ENCODE measurements around the gene HOXC12.

Gene HOXC12

DNA sequence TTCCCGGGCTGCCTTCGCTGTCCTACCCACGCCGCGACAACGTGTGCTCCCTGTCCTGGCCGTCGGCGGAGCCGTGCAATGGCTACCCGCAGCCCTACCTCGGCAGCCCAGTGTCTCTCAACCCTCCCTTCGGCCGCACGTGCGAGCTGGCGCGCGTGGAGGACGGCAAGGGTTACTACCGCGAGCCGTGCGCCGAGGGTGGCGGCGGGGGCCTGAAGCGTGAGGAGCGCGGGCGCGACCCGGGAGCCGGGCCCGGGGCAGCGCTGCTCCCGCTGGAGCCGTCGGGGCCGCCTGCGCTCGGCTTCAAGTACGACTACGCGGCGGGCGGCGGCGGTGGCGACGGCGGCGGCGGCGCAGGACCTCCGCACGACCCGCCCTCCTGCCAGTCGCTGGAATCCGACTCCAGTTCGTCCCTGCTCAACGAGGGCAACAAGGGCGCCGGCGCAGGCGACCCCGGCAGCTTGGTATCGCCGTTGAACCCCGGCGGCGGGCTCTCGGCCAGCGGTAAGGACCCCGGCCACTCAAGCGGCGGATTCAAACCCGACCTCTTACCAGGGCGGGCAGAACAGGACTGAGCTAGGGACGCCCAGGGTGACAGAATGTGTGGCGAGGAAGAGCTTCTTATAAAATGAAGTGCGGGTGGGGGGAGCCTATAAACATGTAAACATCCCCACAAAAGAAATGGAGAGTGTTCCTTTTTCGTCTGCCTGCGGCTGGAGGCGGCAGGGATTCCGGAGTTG, 503 bp downstream of the HOXC12 start (continued):
- TF ChIP-seq ZNF214 (tag by site-specific recombination; IDR thresholded peaks at IDR 0.05; ENCODE audit: borderline replicate concordance) (no peak), MZF1 (tag by site-specific recombination; IDR thresholded peaks at IDR 0.05; ENCODE audit: borderline replicate concordance) (no peak), TRIM28 (IDR thresholded peaks at IDR 0.05; ENCODE audit: borderline replicate concordance, low read length) (no peak), ZNF280C (tag by site-specific recombination; IDR thresholded peaks at IDR 0.05) (no peak), ZNF223 (tag by site-specific recombination; IDR thresholded peaks at IDR 0.05) (no peak), ATF2 (tag by site-specific recombination; IDR thresholded peaks at IDR 0.05; ENCODE audit: low read depth) (no peak), KLF9 (tag by site-specific recombination; IDR thresholded peaks at IDR 0.05; ENCODE audit: low read depth) (no peak), ZNF670 (tag by site-specific recombination; IDR thresholded peaks at IDR 0.05; ENCODE audit: low read depth) (no peak), ZNF302 (tag by site-specific recombination; IDR thresholded peaks at IDR 0.05; ENCODE audit: low read depth) (no peak), ZNF112 (tag by site-specific recombination; IDR thresholded peaks at IDR 0.05) (no peak), ZNF146 (tag by site-specific recombination; IDR thresholded peaks at IDR 0.05) (no peak)

- no peak overlapping the region for H3K4me3 ChIP-seq (ENCODE audit: low read depth, low read length)
- H3K27ac ChIP-seq (ENCODE audit: extremely low read depth, low read depth, low read length): no peak overlapping the region
- CTCF ChIA-PET: interaction anchor here (0.8 kb wide), 1 partner anchor 246 kb away, joined by 3 read pairs; no protein-coding TSS in a partner anchor
- H3K36me3 ChIP-seq (ENCODE audit: control insufficient read depth in 2 of 2, insufficient read depth in 1 of 2, low read length in 2 of 2): no peaks in the 10 kb centered on the region
- POLR2A ChIA-PET: no interaction called here
- no peaks in the 10 kb centered on the region for H3K9me3 ChIP-seq (ENCODE audit: control insufficient read depth, insufficient read depth, low read depth, low read length)
- TF ChIP-seq ZNF16 (tag by site-specific recombination; IDR thresholded peaks at IDR 0.05; ENCODE audit: low read depth) (no peak), PRDM1 (tag by site-specific recombination; IDR thresholded peaks at IDR 0.05) (peak; percentile 77), ZBTB26 (tag by site-specific recombination; optimal IDR thresholded peaks at IDR 0.05) (no peak), ZNF473 (tag by site-specific recombination; IDR thresholded peaks at IDR 0.05) (no peak), ZNF777 (tag by site-specific recombination; IDR thresholded peaks at IDR 0.05; ENCODE audit: borderline replicate concordance) (no peak)
- TF ChIP-seq, protein P1, sequence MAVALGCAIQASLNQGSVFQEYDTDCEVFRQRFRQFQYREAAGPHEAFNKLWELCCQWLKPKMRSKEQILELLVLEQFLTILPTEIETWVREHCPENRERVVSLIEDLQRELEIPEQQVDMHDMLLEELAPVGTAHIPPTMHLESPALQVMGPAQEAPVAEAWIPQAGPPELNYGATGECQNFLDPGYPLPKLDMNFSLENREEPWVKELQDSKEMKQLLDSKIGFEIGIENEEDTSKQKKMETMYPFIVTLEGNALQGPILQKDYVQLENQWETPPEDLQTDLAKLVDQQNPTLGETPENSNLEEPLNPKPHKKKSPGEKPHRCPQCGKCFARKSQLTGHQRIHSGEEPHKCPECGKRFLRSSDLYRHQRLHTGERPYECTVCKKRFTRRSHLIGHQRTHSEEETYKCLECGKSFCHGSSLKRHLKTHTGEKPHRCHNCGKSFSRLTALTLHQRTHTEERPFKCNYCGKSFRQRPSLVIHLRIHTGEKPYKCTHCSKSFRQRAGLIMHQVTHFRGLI (tag by site-specific recombination; IDR thresholded peaks at IDR 0.05): no peak
- TF ChIP-seq, protein P2, sequence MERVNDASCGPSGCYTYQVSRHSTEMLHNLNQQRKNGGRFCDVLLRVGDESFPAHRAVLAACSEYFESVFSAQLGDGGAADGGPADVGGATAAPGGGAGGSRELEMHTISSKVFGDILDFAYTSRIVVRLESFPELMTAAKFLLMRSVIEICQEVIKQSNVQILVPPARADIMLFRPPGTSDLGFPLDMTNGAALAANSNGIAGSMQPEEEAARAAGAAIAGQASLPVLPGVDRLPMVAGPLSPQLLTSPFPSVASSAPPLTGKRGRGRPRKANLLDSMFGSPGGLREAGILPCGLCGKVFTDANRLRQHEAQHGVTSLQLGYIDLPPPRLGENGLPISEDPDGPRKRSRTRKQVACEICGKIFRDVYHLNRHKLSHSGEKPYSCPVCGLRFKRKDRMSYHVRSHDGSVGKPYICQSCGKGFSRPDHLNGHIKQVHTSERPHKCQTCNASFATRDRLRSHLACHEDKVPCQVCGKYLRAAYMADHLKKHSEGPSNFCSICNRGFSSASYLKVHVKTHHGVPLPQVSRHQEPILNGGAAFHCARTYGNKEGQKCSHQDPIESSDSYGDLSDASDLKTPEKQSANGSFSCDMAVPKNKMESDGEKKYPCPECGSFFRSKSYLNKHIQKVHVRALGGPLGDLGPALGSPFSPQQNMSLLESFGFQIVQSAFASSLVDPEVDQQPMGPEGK (tag by site-specific recombination; IDR thresholded peaks at IDR 0.05): no peak
- TF ChIP-seq, protein P3, sequence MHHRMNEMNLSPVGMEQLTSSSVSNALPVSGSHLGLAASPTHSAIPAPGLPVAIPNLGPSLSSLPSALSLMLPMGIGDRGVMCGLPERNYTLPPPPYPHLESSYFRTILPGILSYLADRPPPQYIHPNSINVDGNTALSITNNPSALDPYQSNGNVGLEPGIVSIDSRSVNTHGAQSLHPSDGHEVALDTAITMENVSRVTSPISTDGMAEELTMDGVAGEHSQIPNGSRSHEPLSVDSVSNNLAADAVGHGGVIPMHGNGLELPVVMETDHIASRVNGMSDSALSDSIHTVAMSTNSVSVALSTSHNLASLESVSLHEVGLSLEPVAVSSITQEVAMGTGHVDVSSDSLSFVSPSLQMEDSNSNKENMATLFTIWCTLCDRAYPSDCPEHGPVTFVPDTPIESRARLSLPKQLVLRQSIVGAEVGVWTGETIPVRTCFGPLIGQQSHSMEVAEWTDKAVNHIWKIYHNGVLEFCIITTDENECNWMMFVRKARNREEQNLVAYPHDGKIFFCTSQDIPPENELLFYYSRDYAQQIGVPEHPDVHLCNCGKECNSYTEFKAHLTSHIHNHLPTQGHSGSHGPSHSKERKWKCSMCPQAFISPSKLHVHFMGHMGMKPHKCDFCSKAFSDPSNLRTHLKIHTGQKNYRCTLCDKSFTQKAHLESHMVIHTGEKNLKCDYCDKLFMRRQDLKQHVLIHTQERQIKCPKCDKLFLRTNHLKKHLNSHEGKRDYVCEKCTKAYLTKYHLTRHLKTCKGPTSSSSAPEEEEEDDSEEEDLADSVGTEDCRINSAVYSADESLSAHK (tag by site-specific recombination; IDR thresholded peaks at IDR 0.05): no peak
- H3K4me1 ChIP-seq (ENCODE audit: control insufficient read depth, insufficient read depth, low read length): peaks cover 5% of the 10 kb centered on the region; the same call in 1 of the 2 replicates
Observed at GRCh38 chr12:53955776-53956250, 1.1 kb downstream of the HOXC12 start.

All from HEK293 (cell line).